GM18499 (cell line): ENCODE results near the gene PDZK1IP1.
"Not testable (repeated sequence)": the region's sequence is repeated elsewhere in the genome, so short reads cannot be mapped to it uniquely, and the experiment has no call there.

Source experiments
- ATAC-seq: cut with Tn5 transposase; IDR thresholded peaks from one replicate; pipeline ENCODE4 v1.9.1; 2021; ENCODE audit warnings: moderate number of reproducible peaks; ENCODE audit not compliant: insufficient read depth, unreplicated experiment

The PDZK1IP1 gene

DNA sequence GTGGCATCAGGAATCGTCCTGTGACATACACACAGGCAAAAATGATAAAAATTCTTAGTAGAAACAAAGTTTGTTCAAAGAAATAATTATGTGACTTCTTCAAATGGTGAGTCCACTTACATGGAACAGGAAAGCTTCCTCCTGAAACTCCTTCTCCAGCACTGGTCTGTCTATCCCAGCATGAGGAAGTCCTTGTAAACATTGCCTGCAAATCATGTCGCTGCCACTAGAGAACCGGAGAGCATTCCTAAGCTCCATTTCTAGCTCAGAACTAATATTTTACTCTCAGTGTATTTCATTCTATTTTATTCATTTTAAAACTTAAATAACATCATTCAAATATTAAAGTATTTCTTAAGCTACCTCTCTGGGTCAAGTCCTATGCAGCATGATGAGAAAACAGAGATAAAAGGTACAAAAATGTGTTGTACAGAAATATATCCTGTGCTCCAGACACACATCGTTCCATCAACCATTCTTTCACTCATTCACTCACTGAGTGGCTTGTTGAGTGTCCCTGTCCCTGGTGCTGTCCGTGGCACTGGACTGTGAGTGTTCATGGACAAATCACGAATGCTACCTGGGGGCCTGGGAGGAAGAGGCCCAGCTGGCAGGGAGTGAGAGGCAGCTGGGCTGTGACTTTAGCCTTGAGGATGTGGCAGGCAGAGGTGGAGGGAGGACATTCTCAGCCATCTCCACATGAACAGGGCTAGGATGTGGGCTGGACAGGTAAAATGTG, 42.6 kb downstream of the PDZK1IP1 start:
- no peak for ATAC-seq

DNA sequence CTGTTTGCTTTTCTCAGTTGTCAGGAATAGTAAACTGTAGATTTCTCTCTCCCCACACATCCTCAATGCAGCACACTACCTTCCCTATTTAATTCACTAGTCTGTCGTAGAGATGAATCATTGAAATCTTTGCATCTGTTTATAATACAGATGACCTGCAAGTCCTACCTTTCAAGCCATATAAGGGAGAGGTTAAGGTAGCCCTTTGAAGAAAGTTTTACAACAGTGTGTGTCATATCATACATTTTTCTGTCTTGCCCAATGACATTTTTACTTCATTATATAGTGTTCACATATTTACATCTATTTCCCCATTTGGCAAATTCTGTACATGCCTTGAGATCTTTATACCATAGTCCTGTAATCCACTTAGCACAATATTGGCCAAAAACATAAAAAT, 43.3 kb downstream of the PDZK1IP1 start:
- ATAC-seq, result not testable (repeated sequence)

DNA sequence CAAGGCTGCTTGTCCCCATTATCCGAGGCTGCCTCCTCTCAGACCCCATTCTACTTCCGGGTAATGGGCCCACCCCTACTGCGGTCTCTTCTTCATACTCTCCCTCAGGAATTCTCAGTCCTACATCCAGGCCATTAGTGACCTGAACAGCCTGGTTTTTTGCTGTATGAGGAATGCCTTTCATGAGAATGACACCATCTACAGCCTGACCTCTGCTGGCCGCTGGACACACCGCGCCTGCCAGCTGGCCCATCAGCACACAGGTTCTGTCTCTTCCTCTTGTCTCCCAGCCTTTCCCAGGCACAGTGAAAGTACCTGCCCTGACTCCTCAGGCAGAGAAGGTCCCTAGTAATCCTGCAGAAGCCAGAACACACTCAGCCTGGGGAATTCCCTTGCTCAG, 46.2 kb downstream of the PDZK1IP1 start:
- not testable (repeated sequence) for ATAC-seq

DNA sequence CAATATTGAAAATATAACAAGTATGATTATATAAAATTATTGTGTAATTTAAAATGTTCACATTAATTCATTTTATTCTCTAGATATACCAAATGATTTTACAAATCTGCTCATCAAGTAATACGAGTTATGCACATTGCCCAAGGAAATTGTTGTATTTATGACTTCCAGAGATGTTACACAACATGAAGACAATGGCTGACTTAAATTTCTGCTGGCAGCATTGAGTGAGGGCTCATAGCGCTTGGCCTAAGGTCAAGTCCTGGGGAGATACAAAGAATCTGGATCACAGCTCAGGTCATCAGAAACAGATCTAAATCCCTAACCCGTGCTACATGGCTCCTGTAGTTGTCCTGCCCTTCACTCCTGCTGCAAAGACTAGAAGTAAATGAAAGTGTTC, 49.5 kb downstream of the PDZK1IP1 start:
- ATAC-seq, result not testable (repeated sequence)

DNA sequence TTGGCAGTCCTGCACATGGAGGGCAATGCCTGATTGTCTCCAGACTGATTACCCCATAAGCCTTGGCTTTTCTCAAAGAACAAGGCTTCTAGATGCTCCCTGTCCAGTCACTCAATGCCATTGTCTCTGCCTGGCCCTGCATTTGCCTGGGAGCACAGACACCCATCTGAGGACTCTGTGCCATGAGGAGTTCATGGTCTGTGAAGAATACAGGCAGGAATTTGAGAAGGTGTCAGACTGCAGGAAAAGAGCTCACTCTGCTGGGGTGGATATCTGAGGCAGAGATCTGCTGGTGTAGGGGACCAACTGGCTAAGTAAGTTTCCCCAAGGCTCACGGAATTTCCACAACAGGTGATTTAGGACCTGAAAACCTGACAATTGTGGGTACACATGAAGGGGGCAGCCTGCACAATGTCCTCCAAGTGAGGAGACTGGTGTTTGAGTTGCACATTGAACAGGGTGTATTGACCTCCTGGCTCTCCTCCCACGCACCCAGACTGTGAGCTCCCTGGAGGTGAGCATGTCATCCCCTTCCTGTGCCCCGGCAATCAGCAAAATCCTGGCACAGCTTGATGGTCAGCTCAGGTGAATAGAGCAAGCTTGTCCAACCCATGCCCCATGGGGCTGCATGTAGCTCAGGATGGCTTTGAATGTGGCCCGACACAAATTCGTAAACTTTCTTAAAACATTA, 51.8 kb downstream of the PDZK1IP1 start:
- no peak for ATAC-seq

DNA sequence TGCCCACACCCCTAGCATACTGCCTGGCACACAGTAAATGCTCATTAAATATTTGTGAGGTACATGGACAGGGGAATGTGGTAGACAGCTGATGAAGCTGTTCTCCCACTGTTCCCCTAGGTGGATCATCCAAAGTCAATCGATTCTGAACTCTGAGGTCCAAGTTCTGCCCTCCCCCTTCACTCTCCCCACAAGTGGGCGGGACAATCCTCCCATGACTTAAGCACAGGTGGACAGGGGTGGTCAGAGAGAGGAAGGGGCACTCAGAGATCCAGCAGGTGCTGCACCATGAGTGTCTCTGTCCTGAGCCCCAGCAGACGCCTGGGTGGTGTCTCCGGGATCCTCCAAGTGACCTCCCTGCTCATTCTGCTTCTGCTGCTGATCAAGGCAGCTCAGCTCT, 52.6 kb downstream of the PDZK1IP1 start, which contains the start of gene CYP4A22:
Gene CYP4A22, plus strand, starts transcription at position 244 of the 400 bp plus-strand sequence. Its CDS starts 45 bp downstream, at position 289.
- ATAC-seq, result no peak
